HEK293 (cell line): ENCODE measurements around the gene PPARD.

ENCODE experiments used
- BCL6B ChIP-seq: fragments of 450-650 bp; formaldehyde crosslinking; IDR thresholded peaks from 2 replicates; pipeline ENCODE4 v1.5.1; 2017; ENCODE audit warnings: missing biosample characterization, missing genetic modification characterization
- KLF9 ChIP-seq: fragments of 450-650 bp; formaldehyde crosslinking; IDR thresholded peaks from 2 replicates; pipeline ENCODE4 v1.5.1; 2016; ENCODE audit warnings: missing biosample characterization, missing genetic modification characterization, low read depth
- SP2 ChIP-seq: fragments of 450-650 bp; formaldehyde crosslinking; IDR thresholded peaks from 2 replicates; pipeline ENCODE4 v1.5.1; 2016; ENCODE audit warnings: missing biosample characterization, missing genetic modification characterization
- TCF7L2 ChIP-seq: IDR thresholded peaks from 2 replicates; pipeline ENCODE4 v1.6.1; 2011; ENCODE audit warnings: low read depth, mild to moderate bottlenecking, inconsistent platforms, low read length, moderate library complexity, borderline replicate concordance
- ZBTB1 ChIP-seq: fragments of 450-650 bp; formaldehyde crosslinking; IDR thresholded peaks from 2 replicates; pipeline ENCODE4 v1.5.1; 2016; ENCODE audit warnings: missing biosample characterization, missing genetic modification characterization
- ZBTB11 ChIP-seq: fragments of 450-650 bp; formaldehyde crosslinking; conservative IDR thresholded peaks from 2 replicates; pipeline ENCODE4 v1.5.1; 2016; ENCODE audit warnings: low read depth, missing biosample characterization, missing genetic modification characterization
- ZBTB20 ChIP-seq: fragments of 450-650 bp; formaldehyde crosslinking; IDR thresholded peaks from 2 replicates; pipeline ENCODE4 v1.5.1; 2016; ENCODE audit warnings: missing biosample characterization, missing genetic modification characterization
- ZBTB44 ChIP-seq: fragments of 450-650 bp; IDR thresholded peaks from 2 replicates; pipeline ENCODE4 v1.5.1; 2018; ENCODE audit warnings: missing biosample characterization, mild to moderate bottlenecking, missing genetic modification characterization
- ZNF112 ChIP-seq: fragments of 450-650 bp; formaldehyde crosslinking; IDR thresholded peaks from 2 replicates; pipeline ENCODE4 v1.5.0; 2017; ENCODE audit warnings: missing biosample characterization, missing genetic modification characterization
- ZNF133 ChIP-seq: fragments of 450-650 bp; formaldehyde crosslinking; IDR thresholded peaks from 2 replicates; pipeline ENCODE4 v1.5.1; 2016; ENCODE audit warnings: missing biosample characterization, missing genetic modification characterization
- ZNF146 ChIP-seq: fragments of 450-650 bp; formaldehyde crosslinking; IDR thresholded peaks from 2 replicates; pipeline ENCODE4 v1.5.1; 2016; ENCODE audit warnings: missing biosample characterization, missing genetic modification characterization
- ZNF16 ChIP-seq: fragments of 450-650 bp; formaldehyde crosslinking; IDR thresholded peaks from 2 replicates; pipeline ENCODE4 v1.5.1; 2016; ENCODE audit warnings: low read depth, missing biosample characterization, missing genetic modification characterization
- ZNF169 ChIP-seq: fragments of 450-650 bp; formaldehyde crosslinking; IDR thresholded peaks from 2 replicates; pipeline ENCODE4 v1.5.1; 2016; ENCODE audit warnings: missing biosample characterization, missing genetic modification characterization
- ZNF221 ChIP-seq: fragments of 450-650 bp; formaldehyde crosslinking; IDR thresholded peaks from 2 replicates; pipeline ENCODE4 v1.5.1; 2017; ENCODE audit warnings: missing biosample characterization, missing genetic modification characterization, borderline replicate concordance
- ZNF23 ChIP-seq: fragments of 450-650 bp; formaldehyde crosslinking; IDR thresholded peaks from 2 replicates; pipeline ENCODE4 v1.5.1; 2016; ENCODE audit warnings: missing biosample characterization, missing genetic modification characterization, borderline replicate concordance
- ZNF24 ChIP-seq: fragments of 450-650 bp; formaldehyde crosslinking; IDR thresholded peaks from 2 replicates; pipeline ENCODE4 v1.5.1; 2016; ENCODE audit warnings: missing biosample characterization, missing genetic modification characterization
- ZNF341 ChIP-seq: fragments of 450-650 bp; formaldehyde crosslinking; IDR thresholded peaks from 2 replicates; pipeline ENCODE4; 2016; ENCODE audit warnings: low read depth, missing biosample characterization, missing genetic modification characterization
- ZNF366 ChIP-seq: fragments of 450-650 bp; formaldehyde crosslinking; conservative IDR thresholded peaks from 2 replicates; pipeline ENCODE4 v1.5.1; 2016; ENCODE audit warnings: missing biosample characterization, missing genetic modification characterization
- ZNF398 ChIP-seq: fragments of 450-650 bp; formaldehyde crosslinking; IDR thresholded peaks from 2 replicates; pipeline ENCODE4 v1.5.1; 2017; ENCODE audit warnings: missing biosample characterization, missing genetic modification characterization
- ZNF549 ChIP-seq: fragments of 450-650 bp; IDR thresholded peaks from 2 replicates; pipeline ENCODE4 v1.5.1; 2018; ENCODE audit warnings: missing biosample characterization, missing genetic modification characterization, mild to moderate bottlenecking, inconsistent platforms, moderate library complexity
- ZNF585B ChIP-seq: fragments of 450-650 bp; formaldehyde crosslinking; IDR thresholded peaks from 2 replicates; pipeline ENCODE4 v1.5.1; 2016; ENCODE audit warnings: missing biosample characterization, missing genetic modification characterization
- ZNF645 ChIP-seq: fragments of 450-650 bp; formaldehyde crosslinking; IDR thresholded peaks from 2 replicates; pipeline ENCODE4; 2016; ENCODE audit warnings: missing biosample characterization, missing genetic modification characterization
- ZNF701 ChIP-seq: fragments of 450-650 bp; formaldehyde crosslinking; IDR thresholded peaks from 2 replicates; pipeline ENCODE4 v1.5.1; 2016; ENCODE audit warnings: missing biosample characterization, missing genetic modification characterization
- ZNF704 ChIP-seq: fragments of 450-650 bp; formaldehyde crosslinking; IDR thresholded peaks from 2 replicates; pipeline ENCODE4 v1.5.1; 2016; ENCODE audit warnings: missing biosample characterization, missing genetic modification characterization
- ZNF76 ChIP-seq: fragments of 450-650 bp; formaldehyde crosslinking; IDR thresholded peaks from 2 replicates; pipeline ENCODE4; 2016; ENCODE audit warnings: low read depth, missing biosample characterization, missing genetic modification characterization, borderline replicate concordance
- ZSCAN18 ChIP-seq: fragments of 450-650 bp; formaldehyde crosslinking; IDR thresholded peaks from 2 replicates; pipeline ENCODE4 v1.5.1; 2016; ENCODE audit warnings: missing biosample characterization, missing genetic modification characterization
- ZXDB ChIP-seq: fragments of 450-650 bp; formaldehyde crosslinking; IDR thresholded peaks from 2 replicates; pipeline ENCODE4 v1.5.1; 2016; ENCODE audit warnings: missing biosample characterization, missing genetic modification characterization

Gene PPARD

GRCh38 chr6:35468181-35468979, 126.0 kb downstream of the PPARD start, which contains the start of gene RPL10A (continued):
- TF ChIP-seq ZBTB11 (tag by site-specific recombination) (peak; percentile 54), ZNF76 (peak; percentile 77; the same call in 1 of the 2 replicates), ZNF704 (tag by site-specific recombination) (no peak), ZNF169 (no peak), ZNF341 (tag by site-specific recombination) (no peak; the same call in 1 of the 2 replicates), ZNF585B (no peak), ZXDB (peak; percentile 92), ZNF24 (0 out of 2 replicates have a peak, but pooled peaks have one; percentile 38), ZBTB20 (tag by site-specific recombination) (peak; percentile 29; the same call in 1 of the 2 replicates), ZSCAN18 (tag by site-specific recombination) (peak; percentile 51; the same call in 1 of the 2 replicates), KLF9 (tag by site-specific recombination) (peak; percentile 51; the same call in 1 of the 2 replicates), ZNF16 (tag by site-specific recombination) (no peak), ZNF701 (tag by site-specific recombination) (no peak), ZBTB44 (tag by site-specific recombination) (peak; percentile 58; the same call in 1 of the 2 replicates), TCF7L2 (no peak), ZNF398 (peak; percentile 16; the same call in 1 of the 2 replicates), ZNF221 (tag by site-specific recombination) (0 out of 2 replicates have a peak, but pooled peaks have one; percentile 65), ZNF23 (tag by site-specific recombination) (no peak), ZNF366 (tag by site-specific recombination) (0 out of 2 replicates have a peak, but pooled peaks have one; percentile 2), BCL6B (no peak), ZNF645 (tag by site-specific recombination) (peak; percentile 55; the same call in 1 of the 2 replicates), ZBTB1 (tag by site-specific recombination) (no peak), ZNF549 (tag by site-specific recombination) (no peak), SP2 (tag by site-specific recombination) (peak; percentile 63), ZNF133 (tag by site-specific recombination) (no peak), ZNF112 (tag by site-specific recombination) (no peak), ZNF146 (tag by site-specific recombination) (peak; percentile 1; the same call in 1 of the 2 replicates)
